B cell (primary cell): ENCODE results near the gene MOK.

ENCODE experiments used
- CTCF ChIP-seq: fragments of 200-600 bp; IDR thresholded peaks from one replicate; pipeline ENCODE4 v1.8.0; 2022; ENCODE audit warnings: antibody characterized with exemption, mild to moderate bottlenecking
- EZH2 ChIP-seq: IDR thresholded peaks from 2 replicates; pipeline ENCODE4 v1.6.1; 2012; ENCODE audit warnings: borderline replicate concordance, low read depth, mild to moderate bottlenecking, moderate library complexity, low read length; ENCODE audit not compliant: insufficient read depth, poor library complexity, severe bottlenecking

- TF ChIP-seq CTCF (no peak), EZH2 (no peak)
Measured at GRCh38 chr14:102304611-102305506, at the start of gene MOK.
